Measurements from ENCODE around the gene CARD8.
"Not testable (repeated sequence)": the region's sequence is repeated elsewhere in the genome, so short reads cannot be mapped to it uniquely, and the experiment has no call there.

CARD8 gene

GRCh38 chr19:48255376-48256303 lies at the start of gene CARD8:
TSS of gene CARD8 (minus strand) at chr19:48255912. CDS start at chr19:48241020, 14,892 bp downstream.
- peak; percentile 93 for DNase-seq

GRCh38 chr19:48303866-48304265 lies 48.2 kb upstream of the CARD8 start:
- no peak for DNase-seq

- DNase-seq, result no peak
These were observed 47.7 kb upstream of the CARD8 start for GRCh38 chr19:48303367-48303766.

GRCh38 chr19:48302600-48302959 lies 46.9 kb upstream of the CARD8 start:
- DNase-seq, result no peak

- DNase-seq, result no peak
These were observed 46.3 kb upstream of the CARD8 start for GRCh38 chr19:48301886-48302599.

GRCh38 chr19:48297975-48298374 lies 42.3 kb upstream of the CARD8 start:
- no peak for DNase-seq

- DNase-seq, result no peak
These were observed 41.4 kb upstream of the CARD8 start for GRCh38 chr19:48296963-48297734.

GRCh38 chr19:48295458-48295857 lies 39.7 kb upstream of the CARD8 start:
- no peak for DNase-seq

GRCh38 chr19:48292798-48293197 lies 37.1 kb upstream of the CARD8 start:
- no peak for DNase-seq

GRCh38 chr19:48291489-48291815 lies 35.7 kb upstream of the CARD8 start:
- DNase-seq, result not testable (repeated sequence)

- DNase-seq, result peak; percentile 89
These were observed 35.2 kb upstream of the CARD8 start for GRCh38 chr19:48290771-48291488.

GRCh38 chr19:48290401-48290770 lies 34.7 kb upstream of the CARD8 start:
- DNase-seq, result no peak

- DNase-seq, result no peak
These were observed 32.0 kb upstream of the CARD8 start for GRCh38 chr19:48287748-48288147.

GRCh38 chr19:48284896-48285295 lies 29.2 kb upstream of the CARD8 start:
- no peak for DNase-seq

GRCh38 chr19:48283908-48284307 lies 28.2 kb upstream of the CARD8 start:
- no peak for DNase-seq

- no peak for DNase-seq
These were observed 24.0 kb upstream of the CARD8 start for GRCh38 chr19:48279747-48280146.

GRCh38 chr19:48274938-48275337 lies 19.2 kb upstream of the CARD8 start:
- DNase-seq, result no peak

- no peak for DNase-seq
These were observed 18.5 kb upstream of the CARD8 start for GRCh38 chr19:48274173-48274572.

- DNase-seq, result peak; percentile 77
These were observed 15.9 kb upstream of the CARD8 start for GRCh38 chr19:48271531-48272151.

GRCh38 chr19:48269617-48270026 lies 13.9 kb upstream of the CARD8 start:
- DNase-seq, result not testable (repeated sequence)

GRCh38 chr19:48265326-48265725 lies 9.6 kb upstream of the CARD8 start:
- not testable (repeated sequence) for DNase-seq

GRCh38 chr19:48260359-48260714 lies 4.6 kb upstream of the CARD8 start:
- DNase-seq, result not testable (repeated sequence)

All from activated CD8-positive, alpha-beta memory T cell treated with anti-CD3 and anti-CD28 coated beads for 24 hours (primary cell).